RCC 7860 (cell line): ENCODE results near the gene REEP1.
"Not testable (repeated sequence)": the region's sequence is repeated elsewhere in the genome, so short reads cannot be mapped to it uniquely, and the experiment has no call there.

Source experiments
- DNase-seq: peaks from one replicate; pipeline ENCODE4 v3.0.0-alpha.2; 2015; ENCODE audit warnings: low spot score
- FAIRE-seq: peaks from 2 replicates; lab custom pipeline; 2012; peaks lifted over from hg19 to GRCh38; lab: Jason Lieb, UNC

The REEP1 gene

DNA sequence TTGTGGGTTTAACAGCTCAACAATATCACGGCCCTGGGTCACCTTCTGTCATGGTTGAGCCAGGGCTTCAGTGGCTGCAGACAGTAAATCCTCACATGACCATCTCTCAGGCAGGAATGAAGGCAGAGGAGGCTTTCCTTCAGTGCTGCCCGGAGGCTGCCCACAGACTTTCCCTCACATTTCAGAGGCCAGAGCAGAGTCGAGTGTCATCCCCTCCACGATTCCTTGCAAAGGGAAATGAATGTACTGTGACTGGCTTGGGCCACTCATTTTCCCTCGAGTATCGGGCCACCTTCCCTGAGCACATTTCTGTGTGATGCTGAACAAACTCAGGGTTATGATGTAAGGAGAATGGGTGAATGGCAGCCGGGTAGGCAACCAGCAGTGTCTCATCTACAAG is 10.0 kb upstream of the REEP1 start:
- FAIRE-seq: no peak

DNA sequence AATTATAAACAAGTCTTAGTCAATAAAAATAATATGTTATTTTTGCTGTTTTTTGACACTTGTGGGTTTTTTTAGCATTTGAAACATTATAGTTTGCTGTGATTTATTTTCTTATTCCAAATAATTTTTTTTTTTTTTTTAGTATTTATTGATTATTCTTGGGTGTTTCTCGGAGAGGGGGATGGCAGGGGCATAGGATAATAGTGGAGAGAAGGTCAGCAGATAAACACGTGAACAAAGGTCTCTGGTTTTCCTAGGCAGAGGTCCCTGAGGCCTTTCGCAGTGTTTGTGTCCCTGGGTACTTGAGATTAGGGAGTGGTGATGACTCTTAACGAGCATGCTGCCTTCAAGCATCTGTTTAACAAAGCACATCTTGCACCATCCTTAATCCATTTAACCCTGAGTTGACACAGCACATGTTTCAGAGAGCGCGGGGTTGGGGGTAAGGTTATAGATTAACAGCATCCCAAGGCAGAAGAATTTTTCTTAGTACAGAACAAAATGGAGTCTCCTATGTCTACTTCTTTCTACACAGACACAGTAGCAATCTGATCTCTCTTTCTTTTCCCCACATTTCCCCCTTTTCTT is 8.5 kb upstream of the REEP1 start:
- FAIRE-seq, DNase-seq: not testable (repeated sequence)

More for the DNA sequence above, 10.0 kb upstream of the REEP1 start:
- DNase-seq: no peak

DNA sequence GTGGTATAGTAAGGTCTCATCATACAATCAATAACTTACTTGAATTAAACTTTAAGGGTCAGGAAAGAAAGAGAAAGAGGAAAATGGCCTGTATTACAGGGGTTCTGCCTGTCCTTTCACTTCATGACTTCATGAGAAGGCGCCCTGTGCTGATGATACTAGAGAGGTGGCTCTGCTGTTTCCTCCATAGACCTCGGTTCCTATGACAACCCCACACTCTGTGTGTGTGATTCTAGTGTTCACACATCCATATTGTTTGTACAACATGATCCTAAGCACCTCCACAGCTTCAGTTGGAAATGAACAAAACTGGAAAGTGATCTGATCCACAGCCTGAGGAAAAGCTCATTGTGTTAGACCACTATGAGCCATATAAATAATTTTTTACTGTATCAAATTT is 7.0 kb upstream of the REEP1 start:
- FAIRE-seq: no peak
- no peak for DNase-seq

DNA sequence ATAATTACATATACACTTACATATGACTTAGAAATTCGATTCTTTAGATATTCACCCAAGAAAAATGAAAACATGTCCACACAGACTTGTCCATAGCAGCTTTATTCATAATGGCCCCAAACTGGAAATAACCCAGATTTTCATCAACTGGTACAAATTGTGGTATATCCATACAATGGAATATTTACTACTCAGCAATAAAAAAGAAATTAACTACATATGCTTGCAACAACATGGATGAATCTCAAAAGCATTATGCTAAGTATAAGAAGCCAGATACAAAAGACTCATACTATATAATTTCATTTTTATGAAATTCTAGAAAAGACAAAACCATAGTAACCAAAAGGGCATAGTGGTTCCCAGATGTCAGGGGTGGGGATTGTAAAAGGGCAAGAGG is 5.1 kb upstream of the REEP1 start:
- DNase-seq (no peak), FAIRE-seq (no peak)

DNA sequence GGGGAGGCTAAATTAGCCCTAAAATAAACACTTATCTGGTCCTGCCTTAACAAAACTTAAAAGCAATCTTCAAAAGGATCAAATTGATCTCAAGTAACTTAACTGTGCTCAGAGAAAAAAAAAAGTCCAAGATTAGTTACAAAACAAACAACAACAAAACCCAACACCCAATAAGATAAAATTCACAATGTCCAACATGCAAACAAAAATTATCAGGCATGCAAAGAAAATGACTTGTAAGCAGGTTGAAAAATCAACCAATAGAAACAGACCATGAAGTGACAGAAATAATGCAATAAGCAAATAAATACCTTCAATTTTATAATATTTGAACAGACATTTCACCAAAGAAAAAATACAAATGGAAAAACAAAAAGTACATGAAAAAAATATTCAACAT is 4.0 kb upstream of the REEP1 start:
- DNase-seq: no peak
- FAIRE-seq: no peak

DNA sequence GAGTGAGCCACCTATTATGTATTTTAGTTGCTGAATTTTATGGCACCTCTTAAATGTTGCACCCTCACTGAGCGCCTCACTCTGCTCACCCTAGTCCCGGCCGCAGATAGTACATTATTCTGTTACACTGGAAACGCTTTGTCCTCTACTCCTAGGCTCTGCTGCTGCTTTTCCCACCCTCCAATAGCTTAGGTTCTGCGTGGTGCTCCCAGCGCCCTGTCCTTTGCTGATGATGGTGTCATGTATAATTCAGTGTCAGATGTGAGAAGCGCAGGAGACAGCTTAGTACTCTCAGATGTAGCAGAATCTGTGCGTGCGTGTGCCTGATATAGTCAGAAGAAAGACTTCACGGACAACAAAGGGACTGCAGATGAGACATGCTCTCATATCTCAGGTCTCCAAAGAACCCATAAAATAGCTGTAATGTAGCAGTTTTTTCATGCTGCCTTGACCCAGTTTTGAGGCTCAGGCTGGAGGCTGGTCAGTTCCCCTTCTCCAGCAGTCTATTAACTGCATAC is 1.4 kb upstream of the REEP1 start:
- no peak for FAIRE-seq
- no peak for DNase-seq

DNA sequence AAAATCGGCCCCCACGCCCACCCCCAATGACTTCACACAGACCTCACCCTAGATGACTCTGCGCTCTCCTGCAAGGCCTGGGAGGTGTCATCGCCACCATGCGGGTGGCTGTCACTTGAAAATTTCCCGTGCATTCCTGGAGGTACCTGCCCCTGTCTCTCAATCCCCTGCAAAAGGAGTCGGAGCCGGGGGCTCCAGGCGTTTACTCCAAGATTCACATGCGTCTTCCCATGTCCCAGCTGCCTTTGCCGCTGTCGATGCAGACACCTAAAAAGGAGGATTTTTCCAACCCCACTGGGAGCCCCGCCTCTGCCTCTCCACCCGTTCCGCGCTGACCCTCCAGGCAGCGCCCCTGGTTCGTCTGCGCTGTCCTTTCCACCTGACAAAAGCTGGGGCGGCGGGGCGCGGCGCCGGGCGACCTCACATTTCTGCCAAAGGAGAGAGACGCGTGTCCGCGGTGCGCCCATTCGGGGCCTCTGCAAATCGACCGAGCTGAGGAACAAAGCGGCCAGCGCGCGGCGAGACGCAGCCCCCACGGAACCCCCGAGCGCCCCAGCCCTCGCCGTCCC is 667 bp downstream of the REEP1 start:
- DNase-seq: no peak
- FAIRE-seq: no peak

DNA sequence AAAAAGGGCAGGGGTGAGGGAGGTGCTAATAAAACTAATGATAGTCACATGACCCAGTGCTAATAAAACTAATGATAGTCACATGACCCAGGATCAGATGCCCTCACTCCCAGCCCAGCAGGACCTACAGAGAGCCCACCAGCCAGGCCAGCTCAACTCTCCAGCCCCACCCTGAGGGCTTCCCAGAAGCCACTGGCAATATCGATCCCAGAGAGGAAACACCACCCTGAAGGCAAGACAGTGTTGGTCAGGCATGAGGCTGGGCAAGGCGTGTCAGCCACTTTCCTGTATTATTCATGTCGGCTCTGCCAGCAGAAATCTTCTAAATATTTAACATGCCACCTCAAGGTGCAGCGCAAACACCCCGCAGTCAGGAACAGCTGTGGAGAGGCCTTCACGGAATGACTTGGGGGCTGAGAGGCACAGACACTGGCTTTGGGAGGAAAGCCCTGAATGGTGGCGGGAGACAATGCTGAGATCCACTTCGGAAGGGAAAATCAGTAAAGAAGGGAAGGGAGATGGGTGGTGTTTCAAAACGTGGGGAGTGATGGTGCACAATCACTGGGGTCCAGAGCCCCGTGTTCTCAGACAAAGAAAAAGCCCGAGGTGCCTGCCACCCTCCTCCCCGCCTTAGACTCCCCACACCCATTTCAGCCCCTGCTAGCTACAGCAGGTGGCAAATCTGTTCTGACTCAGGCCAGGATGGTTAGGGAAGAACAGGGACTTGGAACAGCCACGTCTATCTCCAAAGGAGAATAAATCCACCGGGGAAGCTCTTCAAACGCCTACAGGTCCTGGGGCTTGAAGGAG is 1.4 kb downstream of the REEP1 start:
- no peak for FAIRE-seq

DNA sequence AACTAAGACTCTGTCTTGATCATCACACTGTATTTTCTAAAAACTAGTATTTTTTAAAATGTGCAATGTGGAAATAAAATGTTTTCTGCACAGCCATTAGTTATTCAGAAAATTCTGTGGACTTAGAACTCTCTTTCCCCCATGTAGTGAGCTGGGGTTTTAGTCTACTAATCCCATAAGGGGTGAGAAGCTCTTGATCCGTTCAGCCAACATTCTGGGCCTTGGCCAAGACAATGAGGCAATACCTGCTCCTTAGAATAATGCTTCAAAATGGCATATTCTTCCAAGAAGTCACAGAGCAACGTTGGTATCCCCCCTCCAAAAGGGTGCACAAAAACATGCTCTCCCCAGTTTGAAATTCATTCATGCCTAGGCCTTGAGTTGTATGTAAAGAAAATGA is 4.0 kb downstream of the REEP1 start:
- FAIRE-seq (no peak), DNase-seq (no peak)

More for the DNA sequence above, 1.4 kb downstream of the REEP1 start:
- DNase-seq: no peak

DNA sequence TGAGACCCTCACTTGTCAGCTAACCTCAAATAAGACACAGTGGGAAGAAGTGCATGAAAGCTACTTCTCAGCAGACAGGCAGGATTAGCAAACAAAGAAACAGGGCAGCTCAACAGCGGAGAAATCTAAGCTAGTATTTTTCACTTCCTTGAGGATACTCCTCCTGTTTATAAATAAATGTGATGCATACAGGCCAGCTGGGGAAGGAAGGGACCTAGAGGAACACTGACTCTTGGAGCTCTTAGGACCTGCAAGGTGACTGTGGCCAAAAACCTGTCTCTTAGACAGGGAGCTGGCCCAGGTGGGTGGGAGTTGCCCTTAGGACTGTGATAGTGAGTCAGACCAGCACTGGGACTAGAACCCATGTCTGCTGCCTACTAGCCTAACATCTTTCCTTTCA is 4.8 kb downstream of the REEP1 start:
- no peak for FAIRE-seq
- no peak for DNase-seq

DNA sequence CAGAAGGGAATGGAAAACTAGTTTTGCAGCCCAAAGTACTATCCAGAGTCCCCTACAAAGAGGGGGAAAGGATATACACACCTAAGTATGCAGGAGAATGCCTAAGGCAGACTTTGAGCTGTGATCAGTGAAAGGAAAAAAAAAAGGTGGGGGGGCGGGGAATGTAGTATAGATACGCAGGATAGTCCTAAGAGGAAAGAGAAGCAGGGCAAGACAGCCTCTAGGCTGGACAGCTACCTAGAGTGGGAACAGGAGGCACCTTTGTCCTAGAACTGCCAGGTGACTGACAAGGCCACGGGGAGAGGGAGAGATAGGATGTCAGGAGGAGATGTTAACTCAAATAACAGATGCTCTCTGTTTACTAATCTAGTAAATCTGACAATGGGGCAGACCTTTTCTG is 6.0 kb downstream of the REEP1 start:
- no peak for FAIRE-seq
- no peak for DNase-seq

DNA sequence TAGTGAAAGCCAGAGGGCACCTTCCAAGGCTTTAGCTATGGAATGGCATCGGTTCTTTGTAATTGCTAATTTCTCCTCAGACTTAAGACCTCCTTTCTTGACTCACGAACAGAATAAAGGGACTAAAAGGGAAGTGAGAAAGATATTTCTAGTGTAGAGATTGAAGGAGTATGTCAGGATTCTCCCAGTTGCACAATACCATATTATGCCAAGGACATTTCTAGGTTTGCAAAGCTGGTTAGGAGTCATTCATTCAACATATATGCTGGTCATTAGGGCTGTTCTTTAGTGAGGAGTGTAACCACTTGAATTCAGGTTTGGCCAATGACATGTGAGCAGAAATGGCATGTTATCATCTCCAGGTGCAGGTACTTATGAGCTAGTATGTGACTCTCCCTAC is 7.4 kb downstream of the REEP1 start:
- DNase-seq (no peak), FAIRE-seq (no peak)

DNA sequence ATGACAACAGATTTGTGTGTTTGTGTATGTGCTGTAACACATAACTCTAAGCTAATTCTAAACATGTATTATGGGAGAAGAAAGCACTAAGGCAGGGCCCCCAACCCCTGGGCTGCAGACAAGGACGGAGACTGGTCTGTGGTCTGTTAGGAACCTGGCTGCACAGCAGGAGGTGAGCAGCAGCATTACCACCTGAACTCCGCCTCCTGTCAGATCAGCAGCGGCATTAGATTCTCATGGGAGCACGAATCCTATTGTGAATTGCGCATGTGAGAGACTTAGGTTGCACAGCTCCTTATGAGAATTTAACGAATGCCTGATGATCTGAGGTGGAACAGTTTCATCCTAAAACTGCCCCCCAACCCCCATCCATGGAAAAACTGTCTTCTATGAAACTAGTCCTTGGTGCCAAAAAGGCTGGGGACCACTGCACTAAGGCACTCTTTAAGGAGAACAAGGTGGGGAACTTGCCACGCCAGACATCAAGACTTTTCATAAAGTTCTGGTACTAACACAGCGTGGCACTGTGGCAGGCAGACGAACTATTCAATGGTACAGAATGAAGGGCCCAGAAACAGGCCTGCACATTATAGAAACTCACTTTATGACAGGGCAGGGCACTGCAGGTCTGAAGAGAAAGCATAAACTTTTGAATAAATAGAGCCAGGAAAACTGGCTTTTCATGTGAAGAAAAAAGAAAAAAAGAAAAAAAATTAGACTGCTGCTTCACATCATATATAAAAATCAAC is 14.0 kb downstream of the REEP1 start:
- FAIRE-seq (no peak), DNase-seq (no peak)

DNA sequence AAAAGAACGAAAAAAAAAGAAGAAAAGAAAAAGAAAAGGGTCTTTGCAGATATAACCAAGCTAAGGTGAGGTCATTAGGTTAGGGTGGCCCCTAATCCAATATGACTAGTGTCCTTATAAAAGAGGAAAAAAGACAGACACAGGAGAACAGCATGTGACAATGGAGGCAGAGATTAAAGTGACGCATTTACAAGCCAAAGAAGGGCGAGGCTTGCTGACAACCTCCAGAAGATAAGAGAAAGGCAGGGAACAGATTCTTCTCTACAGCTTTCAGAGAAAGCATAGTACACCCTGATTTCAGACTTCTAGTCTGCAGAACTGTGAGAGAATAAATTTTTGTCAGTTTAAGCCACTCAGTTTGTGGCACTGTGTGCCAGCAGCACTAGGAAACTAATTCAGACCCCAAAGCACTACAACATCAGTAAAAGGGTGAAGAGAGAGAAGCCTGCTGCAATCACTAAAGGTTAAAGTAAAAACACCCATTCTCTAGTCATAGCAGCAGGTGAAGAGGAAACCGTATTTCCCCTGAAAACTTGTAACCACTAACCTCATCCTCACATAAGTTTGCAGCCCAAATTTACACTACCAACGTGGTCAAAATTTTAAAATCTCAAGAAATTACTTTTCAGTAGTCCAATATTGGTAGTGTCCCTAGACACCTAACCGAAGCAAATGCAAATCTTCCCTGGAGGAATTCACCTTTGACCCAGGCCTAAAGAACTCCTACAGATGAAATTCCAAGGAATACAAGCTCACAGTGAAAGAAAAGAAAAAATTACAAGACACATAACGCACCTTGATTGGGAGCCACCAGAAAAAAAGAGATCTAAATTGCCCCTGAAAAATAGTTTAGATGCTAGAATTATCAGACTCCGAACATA is 17.5 kb downstream of the REEP1 start:
- DNase-seq: no peak
- no peak for FAIRE-seq

DNA sequence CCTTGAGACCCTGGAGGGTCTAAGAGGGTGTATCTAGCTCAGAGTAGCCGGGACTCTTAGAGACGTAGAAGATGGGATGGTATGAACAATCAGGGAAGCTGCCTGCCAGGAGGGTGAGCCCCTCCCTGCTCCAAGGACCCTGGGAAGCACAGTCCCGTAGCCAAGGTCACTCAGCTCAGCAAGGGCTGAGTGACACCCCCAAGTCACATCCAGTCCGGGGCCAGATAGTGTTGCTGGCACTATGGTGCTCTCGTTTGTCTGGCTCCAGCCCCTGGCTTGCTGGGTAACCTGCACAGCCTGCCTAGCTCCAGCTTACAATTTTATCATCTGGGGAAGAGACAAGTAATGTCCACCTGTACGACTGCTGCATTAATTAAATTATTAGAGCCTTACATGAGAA is 22.3 kb downstream of the REEP1 start:
- FAIRE-seq: no peak
- DNase-seq: no peak

DNA sequence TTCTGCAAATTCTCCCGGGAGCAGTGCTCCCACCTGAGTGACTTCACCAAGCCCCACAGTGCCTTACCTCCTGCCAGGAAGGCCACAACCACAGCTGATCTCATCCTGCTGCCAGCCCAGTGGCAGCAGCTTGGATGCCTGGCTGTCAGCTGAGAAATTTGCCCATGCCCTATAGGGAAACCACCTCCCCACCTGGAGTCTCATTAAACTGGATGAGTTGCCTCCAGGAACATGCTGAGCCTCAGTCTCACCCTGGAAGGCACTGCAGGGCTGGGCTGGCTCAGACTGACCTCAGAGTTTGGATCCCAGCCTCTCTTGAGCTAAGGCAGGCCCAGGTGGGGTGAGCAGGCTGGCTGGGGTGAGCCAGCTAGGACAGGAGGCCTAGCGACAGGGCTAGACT is 23.3 kb downstream of the REEP1 start:
- FAIRE-seq: no peak
- peak; percentile 32 for DNase-seq

DNA sequence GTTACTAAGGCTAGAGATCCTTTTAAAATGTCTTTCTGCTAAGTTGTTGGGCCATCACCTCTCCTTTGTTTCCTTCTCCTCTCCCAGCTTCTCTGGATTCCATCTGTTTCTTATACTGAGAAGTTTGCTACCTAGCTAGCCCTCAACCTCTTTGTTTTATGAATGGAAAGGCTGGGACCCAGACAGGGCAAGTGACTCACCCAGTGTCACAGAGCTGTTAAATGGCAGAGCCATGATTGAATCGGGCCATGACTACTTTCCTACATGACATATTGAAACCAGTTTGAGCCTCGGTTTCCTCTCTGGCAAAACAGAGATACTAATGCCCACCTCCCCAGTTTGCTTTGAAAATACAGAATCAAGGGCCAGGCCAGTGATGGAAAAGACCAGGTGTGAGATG is 24.1 kb downstream of the REEP1 start:
- no peak for DNase-seq
- FAIRE-seq: no peak

DNA sequence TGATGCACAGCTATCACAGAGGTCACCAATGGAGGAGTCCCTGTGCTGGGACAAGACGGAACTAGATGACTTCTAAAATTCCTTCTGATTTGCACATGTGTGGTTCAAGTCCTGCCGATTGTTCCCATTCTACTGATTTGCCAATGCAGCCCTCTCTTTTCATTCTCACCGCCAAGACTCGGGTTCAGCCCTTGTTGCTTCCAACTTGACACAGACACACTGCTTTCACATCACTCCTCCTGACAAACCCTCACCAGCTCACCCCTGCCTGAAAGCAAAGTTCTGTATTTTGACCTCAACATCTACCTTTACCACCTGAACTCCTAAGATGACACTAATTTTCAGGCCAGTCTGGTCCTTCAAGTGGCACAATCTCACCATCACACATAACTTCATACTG is 25.5 kb downstream of the REEP1 start:
- no peak for FAIRE-seq
- DNase-seq: no peak

DNA sequence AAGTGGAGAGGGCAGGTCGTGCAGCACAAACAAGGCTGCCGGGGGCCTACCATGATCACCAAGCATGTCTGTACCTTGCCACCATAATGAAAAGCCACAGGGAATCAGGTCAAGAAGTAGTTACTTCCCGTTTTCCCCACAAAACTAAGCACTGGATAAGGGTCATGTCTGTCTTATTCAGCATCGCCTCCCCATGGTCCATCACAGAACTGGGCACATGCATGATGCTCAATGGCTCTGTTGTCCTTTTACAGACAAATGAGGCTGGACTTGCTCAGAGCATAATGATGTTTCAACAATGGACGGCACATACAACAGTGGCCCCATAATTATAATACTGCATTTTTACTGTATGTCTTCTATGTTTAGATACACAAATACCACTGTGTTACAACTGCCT is 27.5 kb downstream of the REEP1 start:
- FAIRE-seq: no peak
- no peak for DNase-seq

DNA sequence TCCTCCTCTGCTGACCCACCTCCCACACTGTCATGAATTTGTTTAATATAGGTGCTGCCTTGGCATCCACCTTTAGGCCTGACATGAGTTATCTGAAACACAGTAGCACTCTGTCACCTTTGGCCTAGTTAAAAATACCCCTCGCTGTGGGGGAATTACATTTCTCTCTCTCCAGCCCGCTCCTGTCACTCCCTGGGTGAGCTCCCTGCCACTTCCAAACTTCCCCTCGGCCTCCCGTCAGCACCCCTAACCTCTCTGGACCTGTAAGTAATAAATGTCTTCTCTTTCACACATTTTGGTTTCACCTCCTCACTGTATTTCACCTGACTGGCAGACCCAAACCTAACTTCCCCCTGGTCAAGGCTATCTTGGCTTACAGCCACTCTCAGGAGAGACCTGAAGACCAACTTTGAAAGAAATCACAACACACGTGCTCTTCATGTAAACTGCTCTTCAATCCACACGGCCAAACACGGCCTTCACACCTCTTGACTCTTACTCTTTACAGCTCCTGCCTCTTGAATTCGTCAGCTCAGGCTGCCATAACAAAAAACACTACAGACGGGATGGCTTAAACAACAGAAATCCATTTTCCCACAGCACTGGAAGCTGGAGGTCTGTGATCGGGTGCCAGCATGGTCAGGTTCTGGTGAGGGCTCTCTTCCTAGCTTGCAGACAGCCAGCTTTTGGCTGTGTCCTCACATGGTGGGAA is 28.3 kb downstream of the REEP1 start:
- FAIRE-seq (no peak), DNase-seq (no peak)
